HCT116 (cell line): ENCODE results near the gene DDRGK1. TPM values are rescaled to one million over a fixed set of nuclear protein-coding genes. Genes with fewer than 3 reads are reported as not detected.

Experiments
- ATAC-seq: fragments of 200-7000 bp; cut with Tn5 transposase; 2 replicates; pipeline ENCODE4 v1.9.1; 2020; ENCODE audit warnings: mild to moderate bottlenecking, moderate library complexity
- BruUV-seq: library from RNA; stranded (reverse); fragments of 400-500 nt; replicated peaks from 2 replicates; lab custom pipeline; 2021; lab: Mats Ljungman, UMichigan
- CTCF ChIA-PET: fragments of 300-600 bp; sonication (Branson Sonifier 250); formaldehyde crosslinking; loops from one replicate; lab custom pipeline; 2021; ENCODE audit warnings: antibody characterized with exemption; lab: Charles Lee
- POLR2A ChIA-PET: fragments of 300-600, 350-600 bp; sonication (Branson Sonifier 250); formaldehyde crosslinking; loops from one replicate; lab custom pipeline; 2021; ENCODE audit warnings: antibody characterized with exemption; lab: Charles Lee
- RAD21 ChIA-PET, 2 experiments: fragments of 300-600 bp; sonication (Branson Sonifier 250); formaldehyde crosslinking; loops; one replicate each; lab custom pipeline; 2023; ENCODE audit warnings: low total read pairs in 2 of 2; ENCODE audit not compliant: uncharacterized antibody in 2 of 2, unreplicated experiment in 2 of 2, low non-redundant PET in 1 of 2; lab: Charles Lee
- DNase-seq: peaks from one replicate; pipeline ENCODE4 v3.0.0-alpha.2; 2010; ENCODE audit warnings: low read depth, low spot score
- H2AFZ ChIP-seq: fragments of 200-600 bp; shearing (Covaris generic), sonication (generic); 2 replicates; pipeline ENCODE4 v1.6.1; 2017; ENCODE audit warnings: low read depth, mixed run types, mixed read lengths, antibody characterized with exemption, low read length; ENCODE audit not compliant: poor library complexity, severe bottlenecking
- H3K27ac ChIP-seq: 2 replicates; pipeline ENCODE4 v1.5.1; 2012; ENCODE audit warnings: low read depth, low read length
- H3K27me3 ChIP-seq: fragments of 200-600 bp; sonication (generic); 2 replicates; pipeline ENCODE4 v1.6.1; 2016; ENCODE audit warnings: mixed run types, low read length, mixed read lengths; ENCODE audit not compliant: insufficient read depth
- H3K36me3 ChIP-seq, 2 experiments: fragments of 200-500 bp in 1 of 2; fragments of 200-600 bp in 1 of 2; sonication (Bioruptor generic) in 1 of 2; sonication (generic) in 1 of 2; 2 replicates each; pipeline versions ENCODE4 v1.5.1 to v1.6.1; 2014 to 2016; ENCODE audit warnings: low read length in 2 of 2, inconsistent platforms in 1 of 2, mixed read lengths in 1 of 2, mixed run types in 1 of 2; ENCODE audit not compliant: insufficient read depth in 2 of 2, control insufficient read depth in 1 of 2
- H3K4me1 ChIP-seq, 2 experiments: fragments of 200-600 bp in 1 of 2; sonication (generic) in 1 of 2; 2 replicates each; pipeline versions ENCODE4 v1.5.1 to v1.6.1; 2012 to 2017; ENCODE audit warnings: low read length in 2 of 2, inconsistent platforms in 1 of 2, mild to moderate bottlenecking in 1 of 2, mixed read lengths in 1 of 2, mixed run types in 1 of 2, moderate library complexity in 1 of 2; ENCODE audit not compliant: insufficient read depth in 2 of 2, control insufficient read depth in 1 of 2
- H3K4me2 ChIP-seq: fragments of 200-600 bp; sonication (generic); 2 replicates; pipeline ENCODE4 v1.6.1; 2017; ENCODE audit warnings: mixed run types, low read length, mixed read lengths
- H3K4me3 ChIP-seq, 2 experiments: fragments of 200-600 bp in 1 of 2; sonication (generic) in 1 of 2; replicated peaks in 1 of 2; 2 replicates each; pipeline ENCODE4 v1.5.1; 2011 to 2016; ENCODE audit warnings: low read length in 2 of 2, control low read depth in 1 of 2, low read depth in 1 of 2, mild to moderate bottlenecking in 1 of 2, mixed read lengths in 1 of 2, mixed run types in 1 of 2
- H3K79me2 ChIP-seq: fragments of 200-600 bp; sonication (generic); 2 replicates; pipeline ENCODE4 v1.6.1; 2017; ENCODE audit warnings: mild to moderate bottlenecking, mixed run types, low read length, moderate library complexity, mixed read lengths; ENCODE audit not compliant: insufficient read depth
- H3K9ac ChIP-seq: fragments of 200-600 bp; sonication (generic); 2 replicates; pipeline ENCODE4 v1.6.1; 2016; ENCODE audit warnings: low read length, mixed read lengths
- H3K9me2 ChIP-seq: fragments of 200-600 bp; sonication (generic), shearing (Covaris generic); 2 replicates; pipeline ENCODE4 v1.6.1; 2017; ENCODE audit warnings: mixed run types, mild to moderate bottlenecking, moderate library complexity; ENCODE audit not compliant: insufficient read depth
- H3K9me3 ChIP-seq, 2 experiments: fragments of 200-500 bp in 1 of 2; fragments of 200-600 bp in 1 of 2; sonication (Bioruptor generic) in 1 of 2; sonication (generic) in 1 of 2; 2 replicates each; pipeline ENCODE4 v1.6.1; 2014 to 2017; ENCODE audit warnings: low read length in 2 of 2, mixed read lengths in 2 of 2, inconsistent platforms in 1 of 2, low read depth in 1 of 2, mild to moderate bottlenecking in 1 of 2, mixed run types in 1 of 2, moderate library complexity in 1 of 2; ENCODE audit not compliant: control insufficient read depth in 1 of 2, insufficient read depth in 1 of 2
- H4K20me1 ChIP-seq: fragments of 200-600 bp; sonication (generic), shearing (Covaris generic); 2 replicates; pipeline ENCODE4 v1.6.1; 2017; ENCODE audit warnings: mixed run types, mild to moderate bottlenecking, moderate library complexity; ENCODE audit not compliant: insufficient read depth
- ATF3 ChIP-seq: IDR thresholded peaks from 2 replicates; pipeline ENCODE4 v1.6.1; 2012
- EZH2phosphoT487 ChIP-seq: fragments of 200-600 bp; IDR thresholded peaks from 2 replicates; pipeline ENCODE4 v1.6.1; 2018; ENCODE audit warnings: antibody characterized with exemption, borderline replicate concordance
- POLR2A ChIP-seq: IDR thresholded peaks from 2 replicates; pipeline ENCODE4 v1.7.0; 2011; ENCODE audit warnings: borderline replicate concordance; ENCODE audit not compliant: insufficient read depth, insufficient read length; ENCODE audit errors: extremely low read depth
- POLR2AphosphoS5 ChIP-seq: IDR thresholded peaks from 2 replicates; pipeline ENCODE4 v1.6.1; 2011; ENCODE audit warnings: mild to moderate bottlenecking, low read depth, low read length, moderate library complexity
- RAD21 ChIP-seq: IDR thresholded peaks from 2 replicates; pipeline ENCODE4 v1.6.1; 2012; ENCODE audit warnings: low read depth, mild to moderate bottlenecking
- REST ChIP-seq: IDR thresholded peaks from 2 replicates; pipeline ENCODE4 v1.6.1; 2012; ENCODE audit warnings: low read depth
- SRF ChIP-seq: IDR thresholded peaks from 2 replicates; pipeline ENCODE4 v1.6.1; 2012; ENCODE audit warnings: low read depth
- intact Hi-C: fragments of 100-400 bp; cut with micrococcal nuclease; formaldehyde crosslinking; loops from 2 replicates; pipeline ENCODE4 v1.10.0; 2022
- total RNA-seq: library from RNA; stranded (reverse); gene quantifications from one replicate; pipeline ENCODE4 v1.2.1, GENCODE V29; 2021; ENCODE audit not compliant: unreplicated experiment

The DDRGK1 gene
- total RNA-seq, 1 experiment from 2014 or later = 45.8 TPM

- Histone ChIP-seq H3K27ac (no peak overlapping the region), H3K4me1 (peaks cover 10 to 39% of the 10 kb centered on the region in 2 experiments), H3K4me3 (peak overlapping the region; percentile 89 to 98), H3K9me2 (no peaks in the 10 kb centered on the region), H3K79me2 (peaks cover 68% of the 10 kb centered on the region), H3K36me3 (peaks cover 5 to 15% of the 10 kb centered on the region in 2 experiments; a peak in 2 of 4 replicates), H3K4me2 (peak overlapping the region; percentile 85), H3K9ac (0 out of 2 replicates have a peak overlapping the region, but pooled peaks have one; percentile 17), H3K9me3 (no peaks in the 10 kb centered on the region), H2AFZ (no peak overlapping the region), H4K20me1 (peaks cover 23% of the 10 kb centered on the region; the same call in 1 of the 2 replicates), H3K27me3 (no peaks in the 10 kb centered on the region)
- BruUV-seq = no TSS peak
- ATAC-seq (no peak), DNase-seq (no peak)
- POLR2A ChIA-PET = no interaction called here
- CTCF ChIA-PET = no interaction called here
- intact Hi-C loops = no loop called here
- TF ChIP-seq ATF3 = no peak
- TF ChIP-seq POLR2AphosphoS5 = no peak
- no peak for TF ChIP-seq EZH2phosphoT487
- no peak for TF ChIP-seq SRF
- TF ChIP-seq POLR2A = no peak
- TF ChIP-seq RAD21 = no peak
- no peak for TF ChIP-seq REST
- RAD21 ChIA-PET = no interaction called here
Measured at GRCh38 chr20:3157817-3158216, 46.7 kb downstream of the DDRGK1 start.
